Thyroid gland (tissue), 4 donors: ENCODE measurements around the gene ZNF282.

Experiments
- POLR2A ChIP-seq, 2 donors: fragments of 450-650 bp; IDR thresholded peaks; one replicate each; pipeline ENCODE4 v1.6.1; 2017; ENCODE audit warnings: antibody characterized with exemption in 2 of 2, mild to moderate bottlenecking in 2 of 2, moderate library complexity in 1 of 2
- TF ChIP-seq, protein P1 (sequence below), 6 experiments: fragments of 200-600 bp in 3 of 6; fragments of 450-650 bp in 3 of 6; sonication (generic) in 3 of 6; IDR thresholded peaks; one replicate each; pipeline ENCODE4 v1.5.1; 2016 to 2019; ENCODE audit warnings: antibody characterized with exemption in 6 of 6, mild to moderate bottlenecking in 2 of 6, inconsistent platforms in 1 of 6, moderate library complexity in 1 of 6

GRCh38 chr7:149166142-149166541 is 29.2 kb upstream of the ZNF282 start:
- TF ChIP-seq POLR2A (IDR thresholded peaks at IDR 0.05) = no peak
- TF ChIP-seq, protein P1, sequence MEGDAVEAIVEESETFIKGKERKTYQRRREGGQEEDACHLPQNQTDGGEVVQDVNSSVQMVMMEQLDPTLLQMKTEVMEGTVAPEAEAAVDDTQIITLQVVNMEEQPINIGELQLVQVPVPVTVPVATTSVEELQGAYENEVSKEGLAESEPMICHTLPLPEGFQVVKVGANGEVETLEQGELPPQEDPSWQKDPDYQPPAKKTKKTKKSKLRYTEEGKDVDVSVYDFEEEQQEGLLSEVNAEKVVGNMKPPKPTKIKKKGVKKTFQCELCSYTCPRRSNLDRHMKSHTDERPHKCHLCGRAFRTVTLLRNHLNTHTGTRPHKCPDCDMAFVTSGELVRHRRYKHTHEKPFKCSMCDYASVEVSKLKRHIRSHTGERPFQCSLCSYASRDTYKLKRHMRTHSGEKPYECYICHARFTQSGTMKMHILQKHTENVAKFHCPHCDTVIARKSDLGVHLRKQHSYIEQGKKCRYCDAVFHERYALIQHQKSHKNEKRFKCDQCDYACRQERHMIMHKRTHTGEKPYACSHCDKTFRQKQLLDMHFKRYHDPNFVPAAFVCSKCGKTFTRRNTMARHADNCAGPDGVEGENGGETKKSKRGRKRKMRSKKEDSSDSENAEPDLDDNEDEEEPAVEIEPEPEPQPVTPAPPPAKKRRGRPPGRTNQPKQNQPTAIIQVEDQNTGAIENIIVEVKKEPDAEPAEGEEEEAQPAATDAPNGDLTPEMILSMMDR (IDR thresholded peaks at IDR 0.05) = no peak
